ENCODE measurements around the gene TBXA2R.

TBXA2R gene

DNA sequence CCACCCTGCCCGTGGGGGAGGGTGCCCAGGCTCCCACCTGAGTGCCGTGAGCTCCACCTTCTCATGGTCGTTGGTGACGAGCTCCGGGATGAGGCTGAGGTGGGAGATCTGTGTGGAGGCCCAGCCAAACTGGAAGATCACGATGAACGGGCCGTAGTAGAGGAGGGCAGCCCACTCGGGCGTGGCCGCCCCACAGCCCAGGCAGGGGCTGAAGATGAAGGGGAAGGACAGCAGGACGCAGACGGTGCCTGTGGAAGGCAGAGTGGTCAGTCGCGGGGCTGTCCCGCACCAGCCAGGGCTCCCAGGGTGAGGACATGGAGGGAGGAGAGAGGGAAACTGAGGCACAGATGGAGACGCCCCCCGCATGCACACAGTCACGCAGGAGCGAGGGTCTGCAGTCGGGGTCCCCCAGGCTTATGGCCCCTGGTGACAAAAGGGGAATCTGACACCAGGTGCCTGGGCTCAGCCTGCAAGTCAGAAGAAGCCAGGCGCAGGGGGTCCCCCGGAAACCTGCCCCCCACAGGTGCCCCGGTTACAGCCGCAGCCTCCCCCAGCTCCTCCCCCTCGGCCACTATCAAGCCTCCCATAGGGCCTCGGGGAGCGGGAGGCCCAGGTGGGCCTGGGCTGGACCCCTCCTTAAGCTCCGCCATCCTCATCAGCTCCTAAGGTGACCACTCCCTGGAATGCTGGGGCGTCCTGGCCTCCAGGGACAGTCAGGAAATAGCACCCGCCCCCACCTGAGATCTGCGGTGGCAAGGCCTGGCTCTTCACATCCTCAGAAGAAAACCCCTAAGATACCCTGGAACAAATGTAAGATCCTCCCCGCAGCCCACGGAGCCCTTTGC is 55.5 kb downstream of the TBXA2R start:
- DNase-seq: no peak

DNA sequence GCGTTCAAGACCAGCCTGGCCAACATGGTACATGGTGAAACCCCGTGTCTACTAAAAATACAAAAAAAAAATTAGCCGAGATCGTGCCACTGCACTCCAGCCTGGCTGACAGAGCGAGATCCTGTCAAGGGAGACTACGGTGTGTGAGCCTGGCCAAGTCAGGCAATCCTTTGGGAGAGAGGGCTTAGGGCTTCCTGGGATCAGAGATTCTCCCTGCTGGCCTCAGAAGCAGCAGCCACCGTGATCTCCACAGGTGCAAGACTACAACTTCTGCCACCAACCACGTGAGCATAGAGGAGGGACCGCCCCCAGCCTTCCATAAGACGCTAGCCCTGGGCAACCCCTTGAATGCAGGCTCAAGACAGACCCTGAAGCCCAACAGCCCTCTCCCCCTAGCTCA is 56.9 kb downstream of the TBXA2R start:
- no peak for DNase-seq

DNA sequence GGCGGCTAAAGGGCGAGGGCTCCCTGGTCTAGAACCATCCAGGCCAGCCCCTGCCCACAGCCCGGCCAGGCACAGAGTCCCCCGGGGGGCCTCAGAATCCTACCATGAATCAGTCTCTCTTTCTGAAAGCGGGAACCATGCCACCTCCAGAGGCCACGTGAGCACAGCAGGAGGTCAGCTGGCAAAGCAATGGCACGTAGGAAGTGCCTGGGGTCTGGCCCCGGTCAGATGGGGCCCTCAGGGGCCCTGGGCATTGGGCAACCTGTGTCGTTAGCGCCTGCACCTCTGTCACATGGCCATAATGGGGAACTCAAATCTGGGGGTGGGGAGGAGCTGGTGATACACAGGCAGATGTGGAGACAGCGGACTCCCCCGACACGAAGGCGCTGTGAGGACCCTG is 58.1 kb downstream of the TBXA2R start:
- no peak for DNase-seq

DNA sequence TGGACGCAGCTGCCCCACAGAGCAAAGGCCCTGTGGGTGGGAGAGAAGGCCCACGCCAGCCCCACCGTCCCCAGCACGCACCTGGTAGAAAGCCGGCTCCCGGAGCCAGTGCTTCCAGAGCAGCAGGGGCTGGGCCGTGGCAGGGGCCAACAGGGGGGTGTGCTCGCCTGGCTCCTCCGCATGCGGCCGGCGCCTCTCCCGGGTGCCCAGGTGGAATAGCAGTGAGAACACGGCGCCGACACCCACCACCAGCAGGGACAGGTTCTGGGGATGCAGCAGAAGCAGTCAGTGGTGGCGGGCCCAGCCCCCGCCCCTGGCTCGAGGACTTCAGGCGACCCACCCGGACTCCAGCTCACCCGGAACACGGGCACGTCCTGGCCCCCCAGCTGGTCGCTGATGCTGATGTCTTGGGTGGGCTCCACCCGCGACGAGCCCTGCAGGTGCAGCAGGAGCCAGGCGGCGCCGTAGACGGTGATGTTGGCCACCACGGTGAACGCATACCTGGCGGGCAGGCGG is 58.9 kb downstream of the TBXA2R start:
- no peak for DNase-seq

DNA sequence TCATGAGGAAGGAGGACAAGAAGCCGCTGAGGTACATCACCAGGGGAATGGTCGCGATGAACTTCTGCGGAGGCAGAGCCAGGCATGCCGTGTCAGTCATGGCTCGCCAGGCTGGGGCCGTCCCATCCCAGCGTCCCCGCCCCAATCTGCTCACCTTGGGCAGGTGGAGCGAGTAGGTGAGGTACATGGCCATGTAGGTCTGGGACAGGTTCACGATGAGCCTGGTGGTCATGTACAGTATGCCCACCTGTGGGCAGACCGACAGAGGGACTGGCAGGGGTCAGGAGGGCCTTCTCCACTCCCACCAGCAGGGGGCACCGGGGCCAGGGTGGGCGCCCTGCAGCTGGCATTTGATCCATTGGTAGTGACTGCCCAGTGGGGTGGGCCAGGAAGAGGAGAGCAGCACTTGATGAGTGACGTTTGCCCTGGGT is 59.4 kb downstream of the TBXA2R start:
- DNase-seq: peak; percentile 49

DNA sequence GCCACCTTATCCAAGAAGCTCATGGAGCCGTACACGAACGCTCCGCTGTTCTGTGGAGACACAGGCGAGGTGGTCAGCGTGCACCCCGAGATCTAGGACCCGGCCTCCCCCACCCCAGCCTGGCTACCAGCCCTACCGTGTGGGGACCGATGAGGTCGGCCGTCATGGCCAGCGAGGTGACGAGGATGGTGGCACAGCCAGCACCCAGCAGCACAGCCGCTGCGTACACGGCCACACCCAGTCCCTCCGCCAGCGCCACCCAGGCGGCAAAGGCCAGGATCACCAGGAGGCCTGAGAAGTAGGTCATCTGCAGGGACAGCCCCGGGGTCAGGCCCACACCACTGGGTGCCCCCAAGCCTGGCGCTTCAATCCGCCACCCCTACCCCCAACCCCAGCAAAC is 60.6 kb downstream of the TBXA2R start:
- DNase-seq: no peak

DNA sequence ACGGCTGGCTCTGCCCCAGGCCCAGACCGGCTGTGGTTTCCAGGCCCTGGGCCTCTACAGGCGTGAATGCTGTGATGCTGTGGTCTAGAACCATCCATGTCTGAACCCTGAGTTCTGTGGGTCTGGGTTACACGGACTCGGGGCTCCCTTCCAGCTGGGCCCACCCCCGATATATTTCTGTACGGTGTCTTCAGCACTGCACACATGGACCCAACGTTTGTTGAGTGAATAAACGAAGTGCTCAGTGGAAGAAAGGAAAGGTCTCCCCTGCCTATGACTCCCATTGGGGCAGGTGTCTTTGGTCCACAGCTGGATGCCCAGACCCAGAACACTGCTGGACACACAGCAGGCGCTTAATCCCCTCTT is 61.0 kb downstream of the TBXA2R start:
- no peak for DNase-seq

DNA sequence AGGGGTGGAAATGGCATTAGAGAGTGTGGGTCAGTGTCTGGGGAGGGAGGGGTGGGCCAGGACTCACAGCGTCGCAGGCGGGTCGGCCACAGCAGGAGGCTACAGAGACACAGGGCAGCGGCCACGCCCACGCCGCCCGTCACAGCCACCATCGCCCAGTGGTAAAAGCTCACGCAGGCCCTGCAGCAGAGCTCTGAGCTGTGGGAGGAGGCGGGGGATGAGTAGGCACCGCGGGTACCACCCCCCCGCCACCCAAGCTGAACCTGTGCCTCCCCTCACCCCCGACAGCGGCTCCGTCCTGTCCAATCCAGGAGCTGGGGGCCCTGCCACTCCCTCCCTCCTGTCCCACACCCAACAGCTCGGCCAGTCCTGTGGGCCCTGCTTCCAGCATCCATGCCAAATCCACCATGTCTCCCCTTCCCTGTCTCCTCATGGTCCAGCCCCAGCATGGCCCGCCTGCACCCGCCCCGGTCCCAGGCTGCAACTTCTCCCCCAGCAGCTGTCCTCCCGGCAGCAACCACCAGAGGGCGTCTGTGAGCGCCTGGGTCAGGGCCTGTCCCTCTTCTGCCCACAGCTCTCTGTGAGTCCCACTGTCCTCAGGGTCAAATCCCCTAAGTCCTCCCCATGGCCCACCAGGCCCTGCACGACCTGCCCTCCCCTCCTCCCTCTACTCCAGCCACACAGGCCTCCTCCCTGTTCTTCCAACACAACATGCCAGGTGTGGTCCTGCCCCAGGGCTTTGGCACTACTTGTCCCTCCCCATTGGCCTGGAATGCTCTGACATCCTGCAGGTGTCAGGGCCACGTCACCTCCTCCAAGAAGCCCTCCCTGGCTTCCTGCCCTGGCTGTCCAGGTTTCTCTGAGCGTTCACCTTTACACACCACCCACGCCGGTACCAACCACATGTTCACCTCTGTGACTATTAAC is 61.7 kb downstream of the TBXA2R start:
- DNase-seq: peak; percentile 87
